ENCODE measurements around the gene SLC25A34. TPM values are rescaled to one million over a fixed set of nuclear protein-coding genes. Genes with fewer than 3 reads are reported as not detected.

The SLC25A34 gene
- total and polyA plus RNA-seq, 4 experiments from 2014 or later, result 0.08 to 4.2 (median 2.2) TPM; not detected in 1

DNA sequence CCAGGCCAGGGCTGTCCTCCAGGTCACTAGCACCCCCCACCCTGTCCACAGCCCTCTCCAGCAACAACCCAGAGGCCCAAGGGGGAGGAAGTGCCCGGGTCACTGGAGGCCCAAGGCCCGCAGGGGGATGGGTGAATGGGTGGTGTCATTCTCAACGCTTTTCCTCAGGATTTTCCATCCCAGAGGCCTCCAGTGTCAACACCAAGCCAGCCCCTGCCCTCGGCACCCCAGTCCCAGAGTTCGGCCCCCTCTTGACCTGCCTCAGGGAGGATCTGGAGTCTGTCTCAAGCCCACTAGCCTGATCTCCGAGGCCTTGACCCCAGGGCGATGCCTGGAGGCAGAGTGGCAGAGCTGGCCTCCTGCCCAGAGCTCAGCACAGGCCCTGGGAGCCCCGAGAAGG lies 11.3 kb downstream of the SLC25A34 start:
- H3K4me3 Mint-ChIP-seq, result no peak overlapping the region
- Histone ChIP-seq H3K27ac (ENCODE audit: low read depth, low read length) (no peak overlapping the region), H3K27me3 (ENCODE audit: insufficient read depth, low read length) (no peaks in the 10 kb centered on the region), H3K4me1 (ENCODE audit: insufficient read depth, low read length) (no peaks in the 10 kb centered on the region), H3K4me3 (ENCODE audit: low read length in 2 of 2) (no peak overlapping the region), H3K9me3 (ENCODE audit: control insufficient read depth in 1 of 2, low read length in 2 of 2) (no peaks in the 10 kb centered on the region), H3K36me3 (ENCODE audit: insufficient read depth, low read length) (no peaks in the 10 kb centered on the region)
- DNase-seq, result no peak
- H3K27ac Mint-ChIP-seq, result no peak overlapping the region
- POLR2A ChIA-PET (ENCODE audit: partially characterized antibody), result no interaction called here
- H3K9me3 Mint-ChIP-seq, result no peaks in the 10 kb centered on the region
- no peaks in the 10 kb centered on the region for H3K4me1 Mint-ChIP-seq
- CTCF ChIA-PET (ENCODE audit: partially characterized antibody), result interaction anchor here (1.0 kb wide), 1 partner anchor 9 kb away, joined by 4 read pairs; no protein-coding TSS in a partner anchor
- no peaks in the 10 kb centered on the region for H3K36me3 Mint-ChIP-seq
- H3K27me3 Mint-ChIP-seq, result no peaks in the 10 kb centered on the region
- intact Hi-C loops (cut with micrococcal nuclease), result no loop called here

DNA sequence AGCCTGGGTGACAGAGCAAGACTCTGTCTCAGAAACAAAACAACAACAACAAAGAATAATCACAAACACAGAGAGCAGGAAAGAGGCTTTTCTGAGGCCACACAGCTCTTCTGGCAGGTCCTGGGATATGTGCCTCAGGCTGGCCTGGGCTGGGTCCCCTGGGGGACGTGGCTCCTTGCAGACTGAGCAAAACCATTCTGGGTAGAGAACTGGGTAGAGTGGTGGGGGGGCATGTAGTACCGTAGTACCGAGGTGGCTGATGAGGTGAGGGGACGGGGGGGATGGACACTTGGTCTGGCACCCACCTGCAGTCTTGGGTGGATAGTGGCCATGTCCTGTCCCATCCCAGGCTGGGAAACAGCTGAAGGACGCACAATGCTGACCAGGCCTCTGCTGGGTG lies 12.2 kb downstream of the SLC25A34 start:
- no peaks in the 10 kb centered on the region for H3K36me3 Mint-ChIP-seq
- H3K4me1 Mint-ChIP-seq, result no peaks in the 10 kb centered on the region
- H3K4me3 ChIP-seq (ENCODE audit: low read length in 2 of 2), result no peak overlapping the region
- H3K27ac ChIP-seq (ENCODE audit: low read depth, low read length), result no peak overlapping the region
- H3K4me1 ChIP-seq (ENCODE audit: insufficient read depth, low read length), result no peaks in the 10 kb centered on the region
- H3K4me3 Mint-ChIP-seq, result no peak overlapping the region
- H3K9me3 ChIP-seq (ENCODE audit: control insufficient read depth in 1 of 2, low read length in 2 of 2), result no peaks in the 10 kb centered on the region
- no peak for DNase-seq
- H3K36me3 ChIP-seq (ENCODE audit: insufficient read depth, low read length), result no peaks in the 10 kb centered on the region
- ChIA-PET POLR2A (ENCODE audit: partially characterized antibody) (no interaction called here), CTCF (ENCODE audit: partially characterized antibody) (no interaction called here)
- H3K27me3 Mint-ChIP-seq, result peaks cover 0 to under 1% of the 10 kb centered on the region in 2 donors
- no peaks in the 10 kb centered on the region for H3K9me3 Mint-ChIP-seq
- no peaks in the 10 kb centered on the region for H3K27me3 ChIP-seq (ENCODE audit: insufficient read depth, low read length)
- intact Hi-C loops (cut with micrococcal nuclease), result no loop called here
- peak overlapping the region in 1 of 7 donors; percentile 12 for H3K27ac Mint-ChIP-seq

DNA sequence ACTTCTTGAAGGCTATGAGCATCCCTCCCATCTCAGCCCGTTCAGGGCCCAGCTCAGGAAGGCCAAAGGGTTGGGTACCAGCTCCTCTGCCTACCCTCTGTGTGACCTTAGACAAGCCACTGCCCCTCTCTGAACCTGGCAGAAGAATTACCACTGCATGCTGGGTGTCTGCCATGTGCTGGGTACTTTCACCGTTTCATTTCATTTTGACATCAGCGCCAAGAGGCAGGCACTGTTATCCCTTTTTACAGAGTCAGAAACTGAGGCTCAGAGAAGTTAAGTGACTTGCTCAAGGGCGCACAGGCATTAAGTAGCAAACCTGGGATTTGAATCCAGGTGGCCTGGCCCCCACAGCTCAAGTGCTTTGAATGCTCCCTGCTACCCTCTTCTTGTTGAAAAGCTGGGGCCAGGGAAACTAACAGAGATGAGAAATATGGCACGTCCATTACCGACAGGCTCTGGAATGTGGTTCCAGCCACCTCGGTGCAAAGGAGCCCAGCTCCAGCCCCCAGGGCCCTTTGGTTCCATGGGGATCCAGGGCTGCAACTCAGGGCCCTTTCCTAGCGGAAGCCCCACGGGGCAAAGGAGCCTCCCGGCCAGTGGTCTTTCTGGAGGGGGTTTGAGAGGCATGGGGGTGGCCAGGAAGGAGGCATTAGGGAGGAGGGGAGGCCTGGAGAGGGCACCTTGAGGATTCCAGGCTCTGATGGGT lies 12.8 kb downstream of the SLC25A34 start:
- no peak overlapping the region for H3K4me3 Mint-ChIP-seq
- H3K9me3 Mint-ChIP-seq, result no peaks in the 10 kb centered on the region
- H3K27me3 Mint-ChIP-seq, result peaks cover 0 to 4% of the 10 kb centered on the region in 2 donors
- no peaks in the 10 kb centered on the region for H3K27me3 ChIP-seq (ENCODE audit: insufficient read depth, low read length)
- H3K4me1 ChIP-seq (ENCODE audit: insufficient read depth, low read length), result no peaks in the 10 kb centered on the region
- ChIA-PET CTCF (ENCODE audit: partially characterized antibody) (no interaction called here), POLR2A (ENCODE audit: partially characterized antibody) (no interaction called here)
- no peaks in the 10 kb centered on the region for H3K9me3 ChIP-seq (ENCODE audit: control insufficient read depth in 1 of 2, low read length in 2 of 2)
- DNase-seq, result no peak
- intact Hi-C loops (cut with micrococcal nuclease), result no loop called here
- no peak overlapping the region for H3K4me3 ChIP-seq (ENCODE audit: low read length in 2 of 2)
- no peak overlapping the region for H3K27ac Mint-ChIP-seq
- H3K27ac ChIP-seq (ENCODE audit: low read depth, low read length), result no peak overlapping the region
- H3K4me1 Mint-ChIP-seq, result no peaks in the 10 kb centered on the region
- no peaks in the 10 kb centered on the region for H3K36me3 ChIP-seq (ENCODE audit: insufficient read depth, low read length)
- no peaks in the 10 kb centered on the region for H3K36me3 Mint-ChIP-seq

DNA sequence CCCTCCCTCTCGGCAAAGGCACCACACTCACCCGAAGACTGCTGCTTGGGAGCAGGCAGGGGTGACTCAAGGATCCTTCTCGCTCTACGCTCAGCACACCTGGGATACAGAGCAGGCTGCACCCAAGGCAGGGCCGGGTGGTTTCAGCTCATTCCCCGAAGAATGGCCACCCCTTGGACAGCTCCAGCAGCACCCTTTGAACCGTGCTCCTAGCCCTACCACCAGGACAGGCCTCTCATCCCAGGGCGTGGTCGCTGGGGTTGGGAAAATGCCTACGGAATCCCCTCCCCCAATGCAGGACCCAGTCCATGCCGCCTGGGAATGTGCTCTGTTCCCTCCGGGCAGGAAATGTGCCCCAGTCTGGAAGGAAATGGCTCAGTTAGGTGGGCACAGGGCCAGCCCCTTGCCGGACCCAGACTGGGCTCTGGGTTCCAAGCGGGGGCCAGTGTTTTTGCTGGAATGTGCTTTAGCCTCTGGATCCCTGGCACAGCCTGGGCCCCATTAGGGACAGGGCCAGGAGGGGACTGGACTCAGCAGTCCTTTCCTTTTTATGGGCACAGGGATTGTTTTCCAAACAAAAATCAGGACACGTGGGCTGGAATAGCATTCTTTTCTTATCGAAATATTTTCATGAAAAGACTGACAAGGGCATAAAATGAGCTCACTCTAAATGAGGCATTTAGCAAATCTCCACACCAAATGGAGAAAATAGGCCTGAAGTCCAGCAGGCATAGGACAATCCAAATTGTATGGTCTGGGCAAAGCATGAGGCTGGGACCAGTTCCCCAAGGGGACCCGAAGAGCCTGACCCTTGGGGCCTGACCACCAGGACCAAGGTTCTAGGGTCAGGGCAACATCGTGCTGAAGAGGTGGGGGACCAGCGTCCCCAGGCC lies 13.6 kb downstream of the SLC25A34 start:
- H3K27me3 Mint-ChIP-seq, result peaks cover 0 to 4% of the 10 kb centered on the region in 2 donors
- no peak overlapping the region for H3K4me3 ChIP-seq (ENCODE audit: low read length in 2 of 2)
- H3K4me1 ChIP-seq (ENCODE audit: insufficient read depth, low read length), result no peaks in the 10 kb centered on the region
- H3K36me3 Mint-ChIP-seq, result no peaks in the 10 kb centered on the region
- no peak overlapping the region for H3K27ac Mint-ChIP-seq
- no peaks in the 10 kb centered on the region for H3K9me3 ChIP-seq (ENCODE audit: control insufficient read depth in 1 of 2, low read length in 2 of 2)
- no peak overlapping the region for H3K27ac ChIP-seq (ENCODE audit: low read depth, low read length)
- H3K4me3 Mint-ChIP-seq, result no peak overlapping the region
- no peaks in the 10 kb centered on the region for H3K27me3 ChIP-seq (ENCODE audit: insufficient read depth, low read length)
- intact Hi-C loops (cut with micrococcal nuclease), result no loop called here
- DNase-seq, result no peak
- POLR2A ChIA-PET (ENCODE audit: partially characterized antibody), result no interaction called here
- H3K36me3 ChIP-seq (ENCODE audit: insufficient read depth, low read length), result no peaks in the 10 kb centered on the region
- H3K4me1 Mint-ChIP-seq, result no peaks in the 10 kb centered on the region
- H3K9me3 Mint-ChIP-seq, result no peaks in the 10 kb centered on the region
- CTCF ChIA-PET (ENCODE audit: partially characterized antibody), result no interaction called here

DNA sequence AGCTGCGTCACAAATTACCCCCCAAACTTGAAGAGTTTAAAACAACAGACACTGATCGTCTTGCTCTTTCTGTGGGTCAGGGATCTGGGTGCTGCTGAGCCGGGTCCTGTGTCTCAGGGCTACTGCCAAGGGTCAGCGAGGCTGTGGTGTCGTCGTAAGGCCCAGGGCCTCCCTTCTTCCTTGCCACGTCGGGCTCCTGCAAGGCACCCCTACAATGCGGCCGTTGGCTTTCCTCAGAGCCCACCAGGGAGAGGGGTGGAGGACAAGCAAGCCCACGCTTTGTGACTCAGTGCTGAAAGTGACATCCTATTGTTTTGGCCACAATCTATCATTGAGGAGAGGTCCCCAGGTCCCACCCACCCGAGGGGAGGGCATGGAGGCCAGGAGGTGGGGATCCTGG lies 14.9 kb downstream of the SLC25A34 start:
- H3K27ac Mint-ChIP-seq, result no peak overlapping the region
- H3K9me3 ChIP-seq (ENCODE audit: control insufficient read depth in 1 of 2, low read length in 2 of 2), result no peaks in the 10 kb centered on the region

DNA sequence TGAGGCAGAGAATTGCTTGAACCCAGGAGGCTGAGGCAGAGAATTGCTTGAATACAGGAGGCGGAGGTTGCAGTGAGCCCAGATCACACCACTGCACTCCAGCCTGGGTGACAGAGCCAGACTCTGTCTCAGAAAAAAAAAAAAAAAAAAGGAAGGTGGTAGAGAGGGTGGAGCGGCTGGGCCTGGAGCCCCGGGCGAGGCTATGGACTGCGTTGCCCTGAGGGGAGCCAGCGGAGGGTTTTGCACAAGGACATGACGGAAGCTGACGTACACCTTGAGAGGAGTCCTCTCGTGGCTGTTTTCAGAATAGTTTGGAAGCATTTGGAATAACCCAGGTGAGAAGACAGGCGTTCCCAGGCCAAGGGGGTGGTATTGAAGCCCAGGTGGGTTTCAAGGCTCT lies 15.7 kb downstream of the SLC25A34 start:
- H3K4me1 ChIP-seq (ENCODE audit: insufficient read depth, low read length), result peaks cover 8% of the 10 kb centered on the region
- Mint-ChIP-seq H3K9me3 (peaks cover 0 to 2% (median 0%) of the 10 kb centered on the region in 8 donors), H3K36me3 (no peaks in the 10 kb centered on the region), H3K4me3 (no peak overlapping the region), H3K4me1 (peaks cover 4 to 8% (median 7%) of the 10 kb centered on the region in 4 donors), H3K27me3 (peaks cover 3 to 14% of the 10 kb centered on the region in 2 donors), H3K27ac (no peak overlapping the region)
- H3K4me3 ChIP-seq (ENCODE audit: low read length in 2 of 2), result no peak overlapping the region
- H3K27ac ChIP-seq (ENCODE audit: low read depth, low read length), result no peak overlapping the region
- no peaks in the 10 kb centered on the region for H3K36me3 ChIP-seq (ENCODE audit: insufficient read depth, low read length)
- H3K9me3 ChIP-seq (ENCODE audit: control insufficient read depth in 1 of 2, low read length in 2 of 2), result no peaks in the 10 kb centered on the region
- intact Hi-C loops (cut with micrococcal nuclease), result no loop called here
- POLR2A ChIA-PET (ENCODE audit: partially characterized antibody), result no interaction called here
- CTCF ChIA-PET (ENCODE audit: partially characterized antibody), result no interaction called here
- no peak for DNase-seq
- no peaks in the 10 kb centered on the region for H3K27me3 ChIP-seq (ENCODE audit: insufficient read depth, low read length)

More for the DNA sequence above, 14.9 kb downstream of the SLC25A34 start:
- Histone ChIP-seq H3K4me3 (ENCODE audit: low read length in 2 of 2) (no peak overlapping the region), H3K4me1 (ENCODE audit: insufficient read depth, low read length) (no peaks in the 10 kb centered on the region), H3K27me3 (ENCODE audit: insufficient read depth, low read length) (no peaks in the 10 kb centered on the region), H3K36me3 (ENCODE audit: insufficient read depth, low read length) (no peaks in the 10 kb centered on the region), H3K27ac (ENCODE audit: low read depth, low read length) (no peak overlapping the region)
- no peak for DNase-seq
- POLR2A ChIA-PET (ENCODE audit: partially characterized antibody), result no interaction called here
- no peaks in the 10 kb centered on the region for H3K4me1 Mint-ChIP-seq
- peaks cover 0 to 8% of the 10 kb centered on the region in 2 donors for H3K27me3 Mint-ChIP-seq
- H3K4me3 Mint-ChIP-seq, result no peak overlapping the region
- CTCF ChIA-PET (ENCODE audit: partially characterized antibody), result no interaction called here
- intact Hi-C loops (cut with micrococcal nuclease), result no loop called here
- H3K36me3 Mint-ChIP-seq, result no peaks in the 10 kb centered on the region
- H3K9me3 Mint-ChIP-seq, result peaks cover 0 to 2% (median 0%) of the 10 kb centered on the region in 8 donors

DNA sequence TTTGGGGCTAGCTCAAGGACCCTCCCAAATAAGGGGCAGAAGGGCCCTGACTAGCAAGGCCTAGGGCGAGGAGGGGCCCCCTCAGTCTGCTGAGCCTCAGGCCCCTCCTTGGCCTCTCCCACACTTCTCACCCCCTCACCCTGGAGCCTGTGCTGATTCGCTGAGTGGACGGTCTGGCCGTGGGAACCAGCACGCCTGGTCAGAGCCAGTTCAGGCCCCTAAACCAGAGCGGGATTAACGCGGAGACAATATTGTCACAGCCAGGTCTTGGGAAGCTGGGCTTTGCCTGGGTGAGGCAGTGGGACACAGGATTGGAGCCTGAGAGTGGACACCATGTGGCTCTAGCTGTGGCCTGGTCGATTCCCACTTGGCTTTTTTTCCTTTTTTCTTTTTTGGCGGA lies 17.7 kb downstream of the SLC25A34 start:
- intact Hi-C loops (cut with micrococcal nuclease), result no loop called here
- CTCF ChIA-PET (ENCODE audit: partially characterized antibody), result interaction anchor here (0.6 kb wide), 1 partner anchor 62 kb away, joined by 3 read pairs; no protein-coding TSS in a partner anchor

More for the DNA sequence above, 17.7 kb downstream of the SLC25A34 start:
- H3K9me3 Mint-ChIP-seq, result peaks cover 0 to 2% (median 0%) of the 10 kb centered on the region in 8 donors
- POLR2A ChIA-PET (ENCODE audit: partially characterized antibody), result no interaction called here
- Histone ChIP-seq H3K27me3 (ENCODE audit: insufficient read depth, low read length) (peaks cover 4% of the 10 kb centered on the region), H3K36me3 (ENCODE audit: insufficient read depth, low read length) (no peaks in the 10 kb centered on the region), H3K9me3 (ENCODE audit: control insufficient read depth in 1 of 2, low read length in 2 of 2) (no peaks in the 10 kb centered on the region), H3K4me3 (ENCODE audit: low read length in 2 of 2) (no peak overlapping the region), H3K27ac (ENCODE audit: low read depth, low read length) (no peak overlapping the region), H3K4me1 (ENCODE audit: insufficient read depth, low read length) (peaks cover 17% of the 10 kb centered on the region)
- no peak for DNase-seq
- H3K4me1 Mint-ChIP-seq, result peaks cover 6 to 23% (median 11%) of the 10 kb centered on the region in 4 donors
- peaks cover 8 to 25% of the 10 kb centered on the region in 2 donors for H3K27me3 Mint-ChIP-seq
- no peaks in the 10 kb centered on the region for H3K36me3 Mint-ChIP-seq
- H3K27ac Mint-ChIP-seq, result no peak overlapping the region
- H3K4me3 Mint-ChIP-seq, result no peak overlapping the region
